Retinal pigment epithelial cell (primary cell): ENCODE measurements around the gene DENND6A.
"Not testable (repeated sequence)": the region's sequence is repeated elsewhere in the genome, so short reads cannot be mapped to it uniquely, and the experiment has no call there.

ENCODE experiments used
- DNase-seq: peaks from one replicate; pipeline ENCODE4 v3.0.0-alpha.2; 2010; ENCODE audit warnings: low read depth
- H3K4me3 ChIP-seq: 2 replicates; pipeline ENCODE4 v1.5.1; 2011; ENCODE audit warnings: mild to moderate bottlenecking, low read length, control low read depth, moderate library complexity
- TF ChIP-seq, protein P1 (sequence below): conservative IDR thresholded peaks from 2 replicates; pipeline ENCODE4 v1.5.1; 2011; ENCODE audit warnings: low read depth, low read length, control low read depth, inconsistent platforms

The DENND6A gene

DNA sequence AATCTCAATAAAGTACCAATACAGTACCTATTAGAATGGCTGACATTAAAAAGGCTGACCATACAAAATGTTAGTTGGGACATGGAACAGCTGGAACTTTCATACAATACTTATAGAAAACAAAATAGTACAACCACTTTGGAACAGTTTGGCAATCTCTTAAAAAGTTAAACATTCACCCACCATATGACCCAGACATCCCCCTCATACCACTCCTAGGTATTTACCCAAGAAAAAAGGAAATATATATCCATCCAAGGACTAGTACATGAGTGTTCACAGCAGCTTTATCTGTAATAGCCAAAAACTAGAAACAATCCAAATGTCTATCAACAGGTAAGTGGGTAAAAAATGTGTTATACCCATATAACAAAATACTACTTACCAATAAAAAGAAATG is 70.5 kb downstream of the DENND6A start:
- no peak overlapping the region for H3K4me3 ChIP-seq
- DNase-seq, result no peak
- TF ChIP-seq, protein P1, sequence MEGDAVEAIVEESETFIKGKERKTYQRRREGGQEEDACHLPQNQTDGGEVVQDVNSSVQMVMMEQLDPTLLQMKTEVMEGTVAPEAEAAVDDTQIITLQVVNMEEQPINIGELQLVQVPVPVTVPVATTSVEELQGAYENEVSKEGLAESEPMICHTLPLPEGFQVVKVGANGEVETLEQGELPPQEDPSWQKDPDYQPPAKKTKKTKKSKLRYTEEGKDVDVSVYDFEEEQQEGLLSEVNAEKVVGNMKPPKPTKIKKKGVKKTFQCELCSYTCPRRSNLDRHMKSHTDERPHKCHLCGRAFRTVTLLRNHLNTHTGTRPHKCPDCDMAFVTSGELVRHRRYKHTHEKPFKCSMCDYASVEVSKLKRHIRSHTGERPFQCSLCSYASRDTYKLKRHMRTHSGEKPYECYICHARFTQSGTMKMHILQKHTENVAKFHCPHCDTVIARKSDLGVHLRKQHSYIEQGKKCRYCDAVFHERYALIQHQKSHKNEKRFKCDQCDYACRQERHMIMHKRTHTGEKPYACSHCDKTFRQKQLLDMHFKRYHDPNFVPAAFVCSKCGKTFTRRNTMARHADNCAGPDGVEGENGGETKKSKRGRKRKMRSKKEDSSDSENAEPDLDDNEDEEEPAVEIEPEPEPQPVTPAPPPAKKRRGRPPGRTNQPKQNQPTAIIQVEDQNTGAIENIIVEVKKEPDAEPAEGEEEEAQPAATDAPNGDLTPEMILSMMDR, result no peak

DNA sequence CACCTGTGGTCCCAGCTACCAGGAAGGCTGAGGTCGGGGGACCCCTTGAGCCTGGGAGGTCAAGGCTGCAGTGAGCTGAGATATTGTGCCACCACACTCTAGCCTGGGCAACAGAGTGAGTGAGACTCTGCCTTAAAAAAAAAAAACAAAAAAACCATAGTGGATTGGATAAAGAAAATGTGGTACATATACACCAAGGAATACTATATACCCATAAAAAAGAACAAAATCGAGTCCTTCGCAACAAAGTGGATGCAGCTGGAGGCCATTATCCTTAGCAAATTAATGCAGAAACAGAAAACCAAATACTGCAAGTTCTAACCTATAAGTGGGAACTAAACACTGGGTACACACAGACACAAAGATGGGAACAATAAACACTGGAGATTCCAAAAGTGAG is 75.1 kb downstream of the DENND6A start:
- TF ChIP-seq, protein P1, result no peak
- no peak for DNase-seq
- H3K4me3 ChIP-seq, result no peak overlapping the region

DNA sequence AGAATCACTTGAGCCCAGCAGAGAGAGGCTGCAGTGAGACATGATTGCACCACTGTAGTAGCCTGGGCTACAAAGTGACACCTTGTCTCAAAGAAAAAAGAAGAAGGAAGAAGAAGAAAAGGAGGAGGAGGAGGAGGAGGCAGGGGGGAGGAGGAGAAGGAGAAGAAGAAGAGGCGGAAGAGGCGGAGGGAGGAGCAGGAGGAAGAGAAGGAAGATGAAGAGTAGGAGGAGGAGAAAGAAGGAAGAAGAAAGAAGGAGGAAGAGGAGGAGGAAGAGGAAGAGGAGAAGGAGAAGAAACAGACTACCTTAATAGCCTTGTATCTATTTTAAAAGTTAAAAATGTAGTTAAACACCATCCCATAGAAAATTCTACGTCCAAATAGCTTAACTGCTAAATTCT is 76.6 kb downstream of the DENND6A start:
- no peak for DNase-seq
- TF ChIP-seq, protein P1, result no peak
- H3K4me3 ChIP-seq, result no peak overlapping the region

DNA sequence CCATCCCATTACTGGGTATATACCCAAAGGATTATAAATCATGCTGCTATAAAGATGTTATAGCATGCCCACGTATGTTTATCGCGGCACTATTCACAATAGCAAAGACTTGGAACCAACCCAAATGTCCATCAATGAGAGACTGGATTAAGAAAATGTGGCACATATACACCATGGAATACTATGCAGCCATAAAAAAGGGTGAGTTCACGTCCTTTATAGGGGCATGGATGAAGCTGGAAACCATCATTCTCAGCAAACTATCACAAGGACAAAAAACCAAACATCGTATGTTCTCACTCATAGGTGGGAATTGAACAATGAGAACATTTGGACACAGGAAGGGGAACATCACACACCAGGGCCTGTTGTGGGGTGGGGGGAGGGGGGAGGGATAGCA is 81.0 kb downstream of the DENND6A start:
- not testable (repeated sequence) for DNase-seq, H3K4me3 ChIP-seq

DNA sequence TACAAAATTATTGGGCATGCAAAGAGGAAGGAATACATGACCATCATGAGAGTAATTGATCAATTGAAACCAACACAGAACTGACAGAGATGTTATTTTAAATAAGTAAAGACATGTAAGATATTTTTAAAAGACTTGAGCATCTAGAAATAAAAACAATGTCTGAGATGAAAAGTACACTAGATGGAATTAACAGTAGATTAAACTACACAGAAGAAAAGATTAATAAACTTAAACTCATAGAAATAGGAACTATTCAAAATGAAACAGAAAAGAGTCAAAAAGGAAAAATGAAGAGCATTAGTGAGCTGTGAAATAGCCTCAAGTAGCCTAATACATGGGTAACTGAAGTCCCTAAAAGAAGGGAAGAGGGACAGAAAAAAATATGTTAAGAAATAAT is 87.2 kb downstream of the DENND6A start:
- no peak for DNase-seq
- H3K4me3 ChIP-seq, result no peak overlapping the region
- TF ChIP-seq, protein P1, result no peak

DNA sequence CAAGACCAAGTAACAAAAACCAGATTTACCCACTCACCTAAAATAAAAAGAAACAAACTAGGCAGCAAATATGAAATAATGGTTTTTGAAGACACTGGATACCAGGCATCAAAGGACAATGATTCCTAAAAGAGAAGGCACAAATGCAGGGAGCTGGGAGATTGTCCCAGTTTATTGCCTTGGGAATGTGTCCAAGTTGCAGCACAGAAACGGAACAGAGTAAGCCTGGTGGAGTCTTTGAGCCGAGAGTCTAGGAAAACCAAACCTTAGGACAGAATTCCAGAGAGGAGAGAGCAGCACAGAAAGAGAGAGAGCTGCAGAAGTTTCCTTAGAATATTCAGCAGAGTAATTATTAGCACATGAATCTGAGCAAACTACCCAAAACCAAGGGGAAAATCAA is 87.9 kb downstream of the DENND6A start:
- no peak for DNase-seq
- TF ChIP-seq, protein P1, result no peak

DNA sequence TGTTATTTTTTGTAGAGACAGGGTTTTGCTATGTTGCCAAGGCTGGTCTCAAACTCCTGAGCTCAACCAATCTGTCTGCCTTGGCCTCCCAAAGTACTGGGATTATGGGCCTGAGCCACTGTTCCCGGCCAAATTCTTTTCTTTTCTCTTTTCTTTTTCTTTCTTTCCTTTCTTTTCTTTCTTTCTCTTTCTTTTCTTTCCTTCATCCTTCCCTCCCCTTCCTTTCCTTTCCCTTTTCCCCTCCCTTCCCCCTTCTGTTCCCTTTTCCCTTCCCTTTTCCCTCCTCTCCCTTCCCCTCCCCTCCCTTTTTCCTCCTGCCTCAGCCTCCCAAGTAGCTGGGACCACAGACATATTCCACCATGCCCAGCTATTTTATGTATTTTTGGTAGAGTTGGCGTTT is 92.7 kb downstream of the DENND6A start:
- H3K4me3 ChIP-seq, result no peak overlapping the region
- no peak for DNase-seq
- TF ChIP-seq, protein P1, result no peak

More for the DNA sequence above, 87.9 kb downstream of the DENND6A start:
- no peak overlapping the region for H3K4me3 ChIP-seq
